Esophagus muscularis mucosa (tissue), 4 donors: ENCODE data around the gene CCDC167. TPM values are rescaled to one million over a fixed set of nuclear protein-coding genes. Genes with fewer than 3 reads are reported as not detected.

Experiments
- DNase-seq: peaks from one replicate; pipeline ENCODE4 v3.0.0-alpha.2; 2017; ENCODE audit errors: extremely low spot score
- H3K27ac ChIP-seq, 4 donors: fragments of 200-600 bp; sonication (generic); replicated peaks in 1 of 4; 1 replicate in 3 of 4; 2 replicates in 1 of 4; pipeline ENCODE4 v1.5.1; 2016 to 2019; ENCODE audit warnings: mild to moderate bottlenecking in 1 of 4
- H3K27me3 ChIP-seq, 4 donors: fragments of 200-600 bp; sonication (generic); one replicate each; pipeline versions ENCODE4 v1.5.1 to v1.6.0; 2016 to 2019
- H3K36me3 ChIP-seq, 4 donors: fragments of 200-600 bp; sonication (generic); one replicate each; pipeline ENCODE4 v1.5.1; 2016 to 2019
- H3K4me1 ChIP-seq, 4 donors: fragments of 200-600 bp; sonication (generic); one replicate each; pipeline ENCODE4 v1.5.1; 2016 to 2019
- H3K4me3 ChIP-seq, 4 donors: fragments of 200-600 bp; sonication (generic); 1 replicate in 2 of 4; 2 replicates in 2 of 4; pipeline ENCODE4 v1.5.1; 2016 to 2019; ENCODE audit warnings: mild to moderate bottlenecking in 4 of 4, moderate library complexity in 1 of 4
- H3K9me3 ChIP-seq, 4 donors: fragments of 200-600 bp; sonication (generic); 1 replicate in 3 of 4; 2 replicates in 1 of 4; pipeline ENCODE4 v1.5.1; 2016 to 2019
- CTCF ChIP-seq, 3 experiments: fragments of 200-600 bp in 2 of 3; fragments of 450-650 bp in 1 of 3; sonication (generic) in 2 of 3; IDR thresholded peaks; one replicate each; pipeline ENCODE4 v1.5.1; 2017 to 2019; ENCODE audit warnings: antibody characterized with exemption in 3 of 3, mild to moderate bottlenecking in 2 of 3, moderate library complexity in 1 of 3
- EP300 ChIP-seq: sonication (generic); formaldehyde crosslinking; IDR thresholded peaks from one replicate; pipeline ENCODE4 v1.6.1; 2017; ENCODE audit warnings: antibody characterized with exemption
- POLR2A ChIP-seq: fragments of 450-650 bp; IDR thresholded peaks from one replicate; pipeline ENCODE4 v1.6.1; 2017; ENCODE audit warnings: antibody characterized with exemption, moderate library complexity, mild to moderate bottlenecking, low read depth
- POLR2AphosphoS5 ChIP-seq, 2 donors: sonication (generic); formaldehyde crosslinking; IDR thresholded peaks; one replicate each; pipeline ENCODE4 v1.6.1; 2017; ENCODE audit warnings: antibody characterized with exemption in 2 of 2
- WGBS: methylation state at CpG from one replicate; pipeline ENCODE4 v1.1.5; 2018; 5-methylcytosine and 5-hydroxymethylcytosine counted together
- intact Hi-C: fragments of 100-400 bp; cut with DNase I; formaldehyde crosslinking; loops from one replicate; pipeline ENCODE4 v1.15.1; 2023
- total RNA-seq, 4 donors: library from RNA; depleted of rRNA; stranded (reverse); fragments of >200 nt; gene quantifications; one replicate each; pipeline versions ENCODE4 v1.1.0 to v1.2.1, GENCODE V29; 2016

CCDC167 gene
- total RNA-seq, 4 donors from 2014 or later: 11.1 to 19.1 (median 16.3) TPM

DNA sequence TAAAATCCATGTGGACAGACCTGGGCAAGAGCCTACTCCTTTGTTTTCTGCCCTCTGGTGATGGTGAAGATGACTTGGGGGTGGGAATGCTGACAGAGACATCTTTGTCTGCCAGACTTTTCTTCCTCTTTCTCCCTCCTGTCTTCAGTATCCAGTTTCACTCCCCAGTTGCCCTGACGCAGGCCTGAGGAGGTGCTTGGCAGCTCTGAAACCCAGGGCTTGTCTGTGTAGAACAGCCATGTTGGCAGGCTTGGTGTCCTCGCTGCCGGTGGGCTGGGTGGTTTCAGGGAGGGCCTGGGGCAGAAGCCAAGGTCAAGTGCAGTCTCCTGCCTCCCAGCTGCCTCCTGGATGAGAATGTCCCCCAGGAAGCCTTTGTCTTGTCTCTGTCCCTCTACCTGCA is 22.5 kb downstream of the CCDC167 start:
- H3K9me3 ChIP-seq: no peaks in the 10 kb centered on the region
- H3K36me3 ChIP-seq: peaks cover 69 to 100% (median 98%) of the 10 kb centered on the region in 4 donors
- 90% methylated on average over 3 of the region's 3 CpGs for WGBS
- TF ChIP-seq CTCF (IDR thresholded peaks at IDR 0.05): no peak
- TF ChIP-seq POLR2AphosphoS5 (IDR thresholded peaks at IDR 0.05): no peak
- no peak for TF ChIP-seq POLR2A
- no peak for TF ChIP-seq EP300
- H3K4me3 ChIP-seq: no peak overlapping the region
- H3K27me3 ChIP-seq: no peaks in the 10 kb centered on the region
- intact Hi-C loops: no loop called here
- H3K4me1 ChIP-seq: peaks cover 5 to 23% (median 15%) of the 10 kb centered on the region in 4 donors
- DNase-seq: no peak
- no peak overlapping the region for H3K27ac ChIP-seq

GRCh38 chr6:37474316-37474715 is 25.4 kb downstream of the CCDC167 start:
- H3K27me3 ChIP-seq: no peaks in the 10 kb centered on the region
- H3K4me1 ChIP-seq: peaks cover 5 to 16% (median 10%) of the 10 kb centered on the region in 4 donors
- TF ChIP-seq CTCF (IDR thresholded peaks at IDR 0.05) (no peak), EP300 (no peak), POLR2AphosphoS5 (IDR thresholded peaks at IDR 0.05) (no peak), POLR2A (no peak)
- peaks cover 50 to 95% (median 89%) of the 10 kb centered on the region in 4 donors for H3K36me3 ChIP-seq
- WGBS: 98% methylated on average over 4 of the region's 4 CpGs
- intact Hi-C loops: no loop called here
- H3K27ac ChIP-seq: no peak overlapping the region
- H3K4me3 ChIP-seq: no peak overlapping the region
- no peak for DNase-seq
- no peaks in the 10 kb centered on the region for H3K9me3 ChIP-seq

- H3K27me3 ChIP-seq: no peaks in the 10 kb centered on the region
- 41% methylated on average over 8 of the region's 8 CpGs for WGBS
- intact Hi-C loops: no loop called here
- no peak overlapping the region for H3K27ac ChIP-seq
- TF ChIP-seq EP300 (no peak), POLR2AphosphoS5 (IDR thresholded peaks at IDR 0.05) (peak in 1 of 2 donors; percentile 34)
- peaks cover 5 to 16% (median 10%) of the 10 kb centered on the region in 4 donors for H3K4me1 ChIP-seq
- peaks cover 44 to 90% (median 83%) of the 10 kb centered on the region in 4 donors for H3K36me3 ChIP-seq
- H3K4me3 ChIP-seq: no peak overlapping the region
- no peaks in the 10 kb centered on the region for H3K9me3 ChIP-seq
- no peak for DNase-seq
These were observed 26.2 kb downstream of the CCDC167 start for GRCh38 chr6:37473364-37474095.

DNA sequence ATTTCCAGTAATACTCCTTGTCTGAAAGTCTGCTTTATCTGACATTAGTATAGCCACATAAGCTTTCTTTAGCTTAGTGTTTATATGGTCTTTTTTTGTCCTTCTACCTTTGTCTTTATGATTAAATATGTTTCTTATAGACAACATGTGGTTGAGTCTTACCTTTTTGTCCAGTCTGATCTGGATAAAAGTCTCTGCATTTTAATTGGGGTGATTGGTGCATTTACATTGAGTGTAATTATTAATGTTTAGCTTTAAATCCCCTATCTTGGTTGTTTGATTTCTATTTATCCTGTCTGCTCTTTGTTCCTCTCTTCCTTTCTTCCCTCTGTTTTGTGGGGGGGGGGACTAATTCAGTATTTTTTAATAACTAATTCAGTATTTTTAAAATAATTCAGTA is 32.0 kb downstream of the CCDC167 start:
- TF ChIP-seq POLR2A (no peak), POLR2AphosphoS5 (IDR thresholded peaks at IDR 0.05) (no peak), CTCF (IDR thresholded peaks at IDR 0.05) (no peak), EP300 (no peak)
- Histone ChIP-seq H3K4me1 (peaks cover 0 to 5% (median under 1%) of the 10 kb centered on the region in 4 donors), H3K9me3 (peaks cover 0 to 13% (median 0%) of the 10 kb centered on the region in 4 donors), H3K4me3 (no peak overlapping the region), H3K36me3 (peaks cover 14 to 83% (median 49%) of the 10 kb centered on the region in 4 donors), H3K27me3 (no peaks in the 10 kb centered on the region), H3K27ac (no peak overlapping the region)
- no peak for DNase-seq
- intact Hi-C loops: no loop called here

DNA sequence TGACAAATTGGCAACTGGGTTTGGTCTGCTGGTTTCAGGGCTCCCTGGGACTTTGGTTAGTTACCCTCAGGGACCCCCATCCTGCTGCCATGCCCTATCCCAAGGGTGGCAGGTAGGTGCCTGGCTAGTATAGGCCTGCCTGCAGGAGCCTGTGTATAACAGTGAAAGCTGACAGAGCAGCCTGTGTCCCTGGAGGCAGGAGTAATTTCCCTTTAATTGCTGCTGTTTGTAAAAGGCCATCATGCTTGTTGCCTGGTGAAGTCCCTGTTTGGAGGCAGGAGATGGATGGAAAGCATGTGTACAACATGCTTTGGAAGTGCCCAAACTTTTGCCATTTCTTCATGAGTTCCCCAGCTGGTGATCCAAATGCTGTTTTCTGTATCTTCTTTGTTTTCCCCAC is 36.6 kb downstream of the CCDC167 start:
- Histone ChIP-seq H3K4me1 (no peaks in the 10 kb centered on the region), H3K36me3 (peaks cover 47 to 93% (median 66%) of the 10 kb centered on the region in 4 donors), H3K4me3 (no peak overlapping the region), H3K9me3 (peaks cover 0 to 13% (median 0%) of the 10 kb centered on the region in 4 donors), H3K27ac (no peak overlapping the region), H3K27me3 (no peaks in the 10 kb centered on the region)
- TF ChIP-seq CTCF (IDR thresholded peaks at IDR 0.05): no peak
- TF ChIP-seq POLR2A: no peak
- no peak for TF ChIP-seq POLR2AphosphoS5 (IDR thresholded peaks at IDR 0.05)
- no peak for TF ChIP-seq EP300
- intact Hi-C loops: no loop called here
- no peak for DNase-seq
